CD4-positive, CD25-positive, alpha-beta regulatory T cell (primary cell): ENCODE data around the gene NCAM1. TPM values are rescaled to one million over a fixed set of nuclear protein-coding genes. Genes with fewer than 3 reads are reported as not detected.
A peak's percentile ranks its signal among the peaks of the same experiment; 100 is the strongest.

Experiments
- ATAC-seq, 2 donors: fragments of 150-1000 bp; cut with Tn5 transposase; one replicate each; pipeline ENCODE4 v1.10.0; 2021; ENCODE audit warnings: low read depth in 2 of 2, moderate number of reproducible peaks in 2 of 2, moderate library complexity in 1 of 2
- DNase-seq, 3 donors: peaks; one replicate each; pipeline versions ENCODE4 v3.0.0 to v3.0.0-alpha.2; 2012 to 2022; ENCODE audit warnings: mixed read lengths in 1 of 3
- H3K27ac ChIP-seq: one replicate; pipeline ENCODE4 v1.7.0; 2013; ENCODE audit warnings: mild to moderate bottlenecking, low read length; ENCODE audit not compliant: insufficient read depth, poor library complexity, severe bottlenecking
- H3K27me3 ChIP-seq: one replicate; pipeline ENCODE4 v1.7.0; 2013; ENCODE audit warnings: low read length; ENCODE audit not compliant: control insufficient read depth, insufficient read depth
- H3K36me3 ChIP-seq: one replicate; pipeline ENCODE4 v1.7.0; 2013; ENCODE audit warnings: mild to moderate bottlenecking, low read length, moderate library complexity; ENCODE audit not compliant: control insufficient read depth, insufficient read depth
- H3K4me1 ChIP-seq: 2 replicates; pipeline ENCODE4 v1.7.0; 2013; ENCODE audit warnings: mild to moderate bottlenecking, low read length; ENCODE audit not compliant: insufficient read depth, control insufficient read depth, poor library complexity, severe bottlenecking
- H3K4me3 ChIP-seq: one replicate; pipeline ENCODE4 v1.7.0; 2013; ENCODE audit warnings: low read depth, mild to moderate bottlenecking, low read length, moderate library complexity
- H3K9me3 ChIP-seq, 2 experiments: 1 replicate in 1 of 2; 2 replicates in 1 of 2; pipeline ENCODE4 v1.7.0; 2013; ENCODE audit warnings: low read length in 2 of 2, mild to moderate bottlenecking in 1 of 2, moderate library complexity in 1 of 2; ENCODE audit not compliant: control insufficient read depth in 2 of 2
- H3K27ac Mint-ChIP-seq, 3 donors: one replicate each; pipeline ENCODE4 v1.8.0; 2020 to 2022; ENCODE audit warnings: mild to moderate bottlenecking in 3 of 3, mixed read lengths in 3 of 3, moderate library complexity in 2 of 3
- H3K27me3 Mint-ChIP-seq: one replicate; pipeline ENCODE4 v1.8.0; 2022; ENCODE audit warnings: mild to moderate bottlenecking, mixed read lengths
- H3K36me3 Mint-ChIP-seq: one replicate; pipeline ENCODE4 v1.8.0; 2020; ENCODE audit warnings: mixed read lengths
- H3K4me1 Mint-ChIP-seq, 4 donors: one replicate each; pipeline ENCODE4 v1.8.0; 2020 to 2022; ENCODE audit warnings: mixed read lengths in 4 of 4, mild to moderate bottlenecking in 1 of 4
- H3K4me3 Mint-ChIP-seq, 4 donors: one replicate each; pipeline ENCODE4 v1.8.0; 2020 to 2022; ENCODE audit warnings: mild to moderate bottlenecking in 4 of 4, mixed read lengths in 4 of 4, moderate library complexity in 3 of 4
- H3K9me3 Mint-ChIP-seq, 7 donors: one replicate each; pipeline ENCODE4 v1.8.0; 2020 to 2022; ENCODE audit warnings: mixed read lengths in 7 of 7, mild to moderate bottlenecking in 3 of 7, moderate library complexity in 2 of 7
- polyA plus RNA-seq, 4 donors: library from polyadenylated mRNA; unstranded; fragments of 300-500 nt; fragmentation: Illumina TruSeq; gene quantifications; one replicate each; pipeline ENCODE4 v1.2.3, GENCODE V29; 2021
- total RNA-seq: library from RNA; stranded (reverse); gene quantifications from one replicate; pipeline ENCODE4 v1.2.3, GENCODE V29; 2022

The NCAM1 gene
- total and polyA plus RNA-seq, 5 donors from 2014 or later = 0.03 to 0.79 (median 0.11) TPM; not detected in 1

- ATAC-seq (no peak), DNase-seq (no peak)
- Mint-ChIP-seq H3K27ac (no peak overlapping the region), H3K36me3 (no peaks in the 10 kb centered on the region), H3K4me1 (no peaks in the 10 kb centered on the region), H3K27me3 (no peaks in the 10 kb centered on the region), H3K9me3 (peaks cover 0 to 1% (median 0%) of the 10 kb centered on the region in 7 donors), H3K4me3 (no peak overlapping the region)
- Histone ChIP-seq H3K9me3 (no peaks in the 10 kb centered on the region), H3K4me1 (no peaks in the 10 kb centered on the region), H3K4me3 (no peak overlapping the region), H3K36me3 (no peaks in the 10 kb centered on the region), H3K27me3 (no peaks in the 10 kb centered on the region), H3K27ac (no peak overlapping the region)
These were observed 317.3 kb downstream of the NCAM1 start for GRCh38 chr11:113278481-113278880.

DNA sequence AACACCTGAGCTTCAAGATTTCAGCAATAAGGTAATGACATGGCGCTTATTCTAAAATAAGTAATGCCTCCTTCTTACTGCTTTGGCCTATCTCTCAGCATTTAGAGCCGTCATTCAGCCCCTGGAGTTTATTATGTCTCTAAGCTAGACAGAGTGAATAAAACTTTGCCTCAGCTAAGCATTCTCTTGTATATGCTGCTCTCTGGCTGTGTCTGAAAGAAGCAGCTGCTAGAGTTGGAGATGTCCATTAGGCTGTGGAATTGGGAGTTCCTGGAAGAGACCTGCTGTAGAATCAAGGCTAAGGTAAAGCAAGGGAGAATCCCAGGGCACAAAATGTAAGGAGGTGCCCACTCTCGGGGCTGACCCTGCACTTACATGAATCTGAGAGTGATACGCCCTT is 317.7 kb downstream of the NCAM1 start:
- Mint-ChIP-seq H3K4me3 (no peak overlapping the region), H3K27me3 (no peaks in the 10 kb centered on the region), H3K4me1 (no peaks in the 10 kb centered on the region), H3K36me3 (no peaks in the 10 kb centered on the region), H3K9me3 (peaks cover 0 to 1% (median 0%) of the 10 kb centered on the region in 7 donors), H3K27ac (no peak overlapping the region)
- no peaks in the 10 kb centered on the region for H3K4me1 ChIP-seq
- no peak overlapping the region for H3K4me3 ChIP-seq
- ATAC-seq (no peak), DNase-seq (no peak)
- H3K9me3 ChIP-seq = no peaks in the 10 kb centered on the region
- H3K36me3 ChIP-seq = no peaks in the 10 kb centered on the region
- H3K27ac ChIP-seq = no peak overlapping the region
- H3K27me3 ChIP-seq = no peaks in the 10 kb centered on the region

GRCh38 chr11:113279591-113279990 is 318.4 kb downstream of the NCAM1 start:
- no peaks in the 10 kb centered on the region for H3K27me3 ChIP-seq
- no peaks in the 10 kb centered on the region for H3K36me3 ChIP-seq
- Mint-ChIP-seq H3K4me1 (no peaks in the 10 kb centered on the region), H3K36me3 (no peaks in the 10 kb centered on the region), H3K4me3 (no peak overlapping the region), H3K9me3 (peaks cover 0 to 1% (median 0%) of the 10 kb centered on the region in 7 donors), H3K27me3 (no peaks in the 10 kb centered on the region), H3K27ac (no peak overlapping the region)
- no peaks in the 10 kb centered on the region for H3K4me1 ChIP-seq
- H3K4me3 ChIP-seq = no peak overlapping the region
- DNase-seq = no peak
- ATAC-seq = no peak
- H3K9me3 ChIP-seq = no peaks in the 10 kb centered on the region
- H3K27ac ChIP-seq = no peak overlapping the region

DNA sequence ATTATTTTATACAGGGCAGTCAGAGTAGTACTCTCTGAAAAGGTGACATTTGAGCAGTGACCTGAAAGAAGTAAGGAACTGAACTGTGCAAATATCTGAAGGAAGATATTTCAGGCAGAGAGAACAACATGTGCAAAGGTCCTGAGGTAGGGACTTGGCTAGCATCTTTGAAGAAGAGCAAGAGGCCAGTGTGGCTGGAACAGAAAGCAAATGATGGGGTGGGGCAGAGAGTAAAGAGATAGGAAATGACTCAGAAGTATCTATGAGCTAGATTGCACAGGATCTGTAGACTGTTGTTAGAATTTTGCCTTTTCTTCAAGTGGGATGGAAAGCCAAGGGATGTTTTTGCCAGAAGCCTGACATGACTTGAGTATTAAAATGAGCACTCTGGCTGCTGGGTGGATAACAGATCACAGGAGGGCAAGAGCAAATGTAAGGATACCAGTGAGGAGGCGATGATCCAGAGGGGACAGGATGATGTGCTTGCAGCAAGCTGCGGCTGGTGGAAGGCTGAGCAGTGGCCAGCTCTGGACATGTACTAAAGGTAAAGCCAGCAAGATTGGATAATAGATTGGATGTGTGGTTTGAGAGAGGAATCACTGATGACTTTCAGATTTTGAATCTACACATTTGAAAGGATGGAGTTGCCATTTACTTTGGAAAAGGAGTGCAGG is 320.0 kb downstream of the NCAM1 start:
- Mint-ChIP-seq H3K27ac (no peak overlapping the region), H3K36me3 (no peaks in the 10 kb centered on the region), H3K4me1 (no peaks in the 10 kb centered on the region), H3K27me3 (no peaks in the 10 kb centered on the region), H3K4me3 (no peak overlapping the region), H3K9me3 (no peaks in the 10 kb centered on the region)
- Histone ChIP-seq H3K27me3 (no peaks in the 10 kb centered on the region), H3K27ac (no peak overlapping the region), H3K36me3 (no peaks in the 10 kb centered on the region), H3K9me3 (no peaks in the 10 kb centered on the region), H3K4me3 (no peak overlapping the region), H3K4me1 (no peaks in the 10 kb centered on the region)
- no peak for ATAC-seq
- DNase-seq = peak in 1 of 3 donors; percentile 15

GRCh38 chr11:113282898-113283437 is 321.7 kb downstream of the NCAM1 start:
- Mint-ChIP-seq H3K4me1 (no peaks in the 10 kb centered on the region), H3K4me3 (no peak overlapping the region), H3K27me3 (no peaks in the 10 kb centered on the region), H3K36me3 (no peaks in the 10 kb centered on the region), H3K27ac (no peak overlapping the region), H3K9me3 (no peaks in the 10 kb centered on the region)
- DNase-seq (no peak), ATAC-seq (no peak)
- Histone ChIP-seq H3K27me3 (no peaks in the 10 kb centered on the region), H3K4me3 (no peak overlapping the region), H3K36me3 (no peaks in the 10 kb centered on the region), H3K9me3 (no peaks in the 10 kb centered on the region), H3K27ac (no peak overlapping the region), H3K4me1 (no peaks in the 10 kb centered on the region)

- H3K4me3 ChIP-seq = no peak overlapping the region
- Mint-ChIP-seq H3K36me3 (no peaks in the 10 kb centered on the region), H3K9me3 (no peaks in the 10 kb centered on the region), H3K27ac (no peak overlapping the region), H3K4me1 (no peaks in the 10 kb centered on the region), H3K27me3 (no peaks in the 10 kb centered on the region), H3K4me3 (no peak overlapping the region)
- no peak overlapping the region for H3K27ac ChIP-seq
- ATAC-seq = no peak
- no peaks in the 10 kb centered on the region for H3K9me3 ChIP-seq
- no peaks in the 10 kb centered on the region for H3K4me1 ChIP-seq
- no peaks in the 10 kb centered on the region for H3K36me3 ChIP-seq
- H3K27me3 ChIP-seq = no peaks in the 10 kb centered on the region
- DNase-seq = no peak
These were observed 322.7 kb downstream of the NCAM1 start for GRCh38 chr11:113283881-113284280.

DNA sequence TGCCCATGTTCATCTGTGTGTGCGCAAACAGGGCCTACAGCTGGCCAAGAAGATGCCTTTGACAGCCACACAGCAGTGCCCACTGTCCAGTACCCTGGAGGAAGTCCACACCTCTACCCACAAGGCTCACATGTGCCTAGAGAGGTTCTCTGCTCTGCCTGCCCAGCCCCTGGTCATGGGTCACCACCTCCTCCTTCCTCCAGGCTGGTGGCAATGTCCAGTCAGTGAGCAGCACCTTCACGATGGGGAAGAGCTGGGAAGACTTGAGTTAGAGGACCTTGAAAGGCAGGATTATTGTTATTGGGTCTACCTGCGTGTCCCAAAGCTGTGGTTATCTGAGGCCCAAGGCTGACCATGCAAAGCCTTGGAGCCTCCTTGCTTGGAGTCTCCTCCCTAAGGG is 324.8 kb downstream of the NCAM1 start:
- ATAC-seq (no peak), DNase-seq (no peak)
- H3K36me3 ChIP-seq = no peaks in the 10 kb centered on the region

More for the DNA sequence above, 324.8 kb downstream of the NCAM1 start:
- Histone ChIP-seq H3K9me3 (no peaks in the 10 kb centered on the region), H3K4me3 (no peak overlapping the region), H3K27ac (no peak overlapping the region), H3K4me1 (no peaks in the 10 kb centered on the region), H3K27me3 (no peaks in the 10 kb centered on the region)
- Mint-ChIP-seq H3K36me3 (no peaks in the 10 kb centered on the region), H3K4me1 (peaks cover 0 to 4% (median 0%) of the 10 kb centered on the region in 4 donors), H3K4me3 (no peak overlapping the region), H3K27ac (no peak overlapping the region), H3K27me3 (no peaks in the 10 kb centered on the region), H3K9me3 (no peaks in the 10 kb centered on the region)
